GM12892 (cell line): ENCODE results near the gene ROR1.

Experiments
- POLR2A ChIP-seq: IDR thresholded peaks from 2 replicates; pipeline ENCODE4 v1.6.1; 2011; ENCODE audit warnings: low read depth, low read length, control low read depth
- POLR2AphosphoS5 ChIP-seq: IDR thresholded peaks from 2 replicates; pipeline ENCODE4 v1.6.1; 2011; ENCODE audit warnings: low read depth, low read length, control low read depth
- TAF1 ChIP-seq: IDR thresholded peaks from 2 replicates; pipeline ENCODE4 v1.6.1; 2011; ENCODE audit warnings: low read depth, mild to moderate bottlenecking, control low read depth, low read length, borderline replicate concordance

- TF ChIP-seq POLR2AphosphoS5 = no peak
- no peak for TF ChIP-seq POLR2A
- no peak for TF ChIP-seq TAF1
Measured at GRCh38 chr1:63843010-63843409, 69.2 kb downstream of the ROR1 start.
